Stimulated activated CD8-positive, alpha-beta memory T cell treated with anti-CD3 and anti-CD28 coated beads, Interleukin-2, amount 100 ng/mL, for 48 hours (primary cell): ENCODE measurements around the gene ZNF709.
"Not testable (repeated sequence)": the region's sequence is repeated elsewhere in the genome, so short reads cannot be mapped to it uniquely, and the experiment has no call there.

Experiments used
- DNase-seq, 2 donors: peaks; one replicate each; pipeline ENCODE4 v3.0.0-alpha.2; 2020; ENCODE audit warnings: low read depth in 2 of 2

The ZNF709 gene

GRCh38 chr19:12484371-12485051 lies at the start of gene ZNF709:
Gene ZNF709, minus strand, starts transcription at chr19:12484816. Its CDS starts 159 bp downstream, at chr19:12484657.
- DNase-seq: peak; percentile 77 to 85

- no peak for DNase-seq
Measured at GRCh38 chr19:12527034-12527836, 42.6 kb upstream of the ZNF709 start.

- DNase-seq: no peak
Measured at GRCh38 chr19:12526542-12526941, 41.9 kb upstream of the ZNF709 start.

- DNase-seq: no peak
Measured at GRCh38 chr19:12521996-12522395, 37.4 kb upstream of the ZNF709 start.

GRCh38 chr19:12513531-12514061 lies 29.0 kb upstream of the ZNF709 start:
- no peak for DNase-seq

- no peak for DNase-seq
Measured at GRCh38 chr19:12497032-12497431, 12.4 kb upstream of the ZNF709 start.

- DNase-seq: no peak
Measured at GRCh38 chr19:12496480-12496879, 11.9 kb upstream of the ZNF709 start.

- peak; percentile 87 to 89 for DNase-seq
Measured at GRCh38 chr19:12495002-12495802, 10.6 kb upstream of the ZNF709 start.

GRCh38 chr19:12494260-12494860 lies 9.7 kb upstream of the ZNF709 start:
- DNase-seq: no peak

GRCh38 chr19:12486265-12486783 lies 1.7 kb upstream of the ZNF709 start:
- not testable (repeated sequence) for DNase-seq

GRCh38 chr19:12485571-12485970 lies 955 bp upstream of the ZNF709 start:
- DNase-seq: no peak

- no peak for DNase-seq
Measured at GRCh38 chr19:12485052-12485416, 418 bp upstream of the ZNF709 start.

- no peak for DNase-seq
Measured at GRCh38 chr19:12484011-12484370, 625 bp downstream of the ZNF709 start.

- no peak for DNase-seq
Measured at GRCh38 chr19:12482509-12482886, 2.1 kb downstream of the ZNF709 start.

- no peak for DNase-seq
Measured at GRCh38 chr19:12481781-12482508, 2.7 kb downstream of the ZNF709 start.

GRCh38 chr19:12478234-12478941 lies 6.2 kb downstream of the ZNF709 start:
- DNase-seq: no peak

- not testable (repeated sequence) for DNase-seq
Measured at GRCh38 chr19:12467651-12468050, 17.0 kb downstream of the ZNF709 start.

- DNase-seq: no peak
Measured at GRCh38 chr19:12465211-12465610, 19.4 kb downstream of the ZNF709 start.

- no peak for DNase-seq
Measured at GRCh38 chr19:12464769-12465168, 19.8 kb downstream of the ZNF709 start.

- DNase-seq: not testable (repeated sequence)
Measured at GRCh38 chr19:12464139-12464538, 20.5 kb downstream of the ZNF709 start.
